HG02840 (cell line): ENCODE data around the gene CASP8.
"Not testable (repeated sequence)": the region's sequence is repeated elsewhere in the genome, so short reads cannot be mapped to it uniquely, and the experiment has no call there.

Experiments
- ATAC-seq: cut with Tn5 transposase; IDR thresholded peaks from one replicate; pipeline ENCODE4 v1.9.1; 2021; ENCODE audit warnings: mild to moderate bottlenecking, moderate library complexity, moderate number of reproducible peaks; ENCODE audit not compliant: unreplicated experiment, low FRiP score

CASP8 gene

DNA sequence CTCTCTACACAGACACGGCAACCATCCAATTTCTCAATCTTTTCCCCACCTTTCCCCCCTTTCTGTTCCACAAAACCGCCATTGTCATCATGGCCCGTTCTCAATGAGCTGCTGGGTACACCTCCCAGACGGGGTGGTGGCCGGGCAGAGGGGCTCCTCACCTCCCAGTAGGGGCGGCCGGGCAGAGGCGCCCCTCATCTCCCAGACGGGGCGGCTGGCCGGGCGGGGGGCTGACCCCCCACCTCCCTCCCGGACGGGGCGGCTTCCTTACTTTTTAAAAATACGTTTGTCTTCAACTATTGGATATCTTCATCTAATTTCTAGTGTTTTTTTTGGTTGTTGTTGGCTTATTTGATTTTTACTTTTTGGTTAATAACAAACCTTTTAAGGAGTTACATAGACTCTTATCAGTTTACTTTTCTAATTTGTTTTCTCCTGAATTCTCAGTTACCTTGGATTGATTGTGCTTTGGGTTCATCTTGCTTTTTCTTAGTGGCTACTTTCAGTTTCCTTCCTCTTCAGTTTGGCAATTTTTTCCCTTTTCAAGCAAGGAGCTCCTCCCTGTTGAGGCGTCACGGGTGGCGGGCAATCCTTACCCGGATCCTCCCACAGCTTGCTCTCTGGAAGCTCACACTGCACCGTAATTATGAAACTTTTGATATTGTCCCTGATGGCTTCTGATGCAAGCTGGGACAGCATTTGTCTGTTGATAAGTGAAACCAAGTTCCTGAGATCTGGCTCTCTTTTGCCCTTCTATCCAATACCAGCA, 21.0 kb upstream of the CASP8 start:
- not testable (repeated sequence) for ATAC-seq

DNA sequence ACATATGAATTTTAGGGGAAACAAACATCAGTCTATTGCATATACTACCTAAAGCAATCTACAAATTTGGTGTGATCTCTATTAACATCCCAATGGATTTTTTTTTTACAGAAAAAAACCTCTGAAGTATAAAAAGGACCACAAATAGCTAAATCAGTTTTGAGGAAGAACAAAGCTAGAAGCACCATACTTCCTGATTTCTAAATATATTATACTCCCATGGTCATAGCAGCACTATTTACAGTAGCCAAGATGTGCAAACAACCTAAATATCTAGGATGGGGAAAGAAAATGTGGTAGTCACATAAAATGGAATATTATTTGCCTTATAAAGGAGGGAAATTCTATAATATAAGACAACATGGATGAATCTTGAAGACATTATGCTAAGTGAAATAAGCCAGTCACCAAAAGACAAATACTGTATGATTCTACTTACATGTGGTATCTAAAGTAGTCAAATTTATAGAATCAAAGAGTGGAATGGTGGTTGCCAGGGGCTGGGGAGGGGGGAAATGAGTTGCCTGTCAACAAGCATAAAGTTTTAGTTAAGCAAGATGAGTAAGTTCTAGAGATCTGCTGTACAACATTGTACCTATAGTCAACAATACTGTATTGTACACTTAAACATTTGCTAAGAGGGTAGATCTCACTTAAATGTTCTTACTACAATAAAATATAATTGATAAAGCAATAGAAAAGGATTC, 17.6 kb upstream of the CASP8 start:
- ATAC-seq: no peak

DNA sequence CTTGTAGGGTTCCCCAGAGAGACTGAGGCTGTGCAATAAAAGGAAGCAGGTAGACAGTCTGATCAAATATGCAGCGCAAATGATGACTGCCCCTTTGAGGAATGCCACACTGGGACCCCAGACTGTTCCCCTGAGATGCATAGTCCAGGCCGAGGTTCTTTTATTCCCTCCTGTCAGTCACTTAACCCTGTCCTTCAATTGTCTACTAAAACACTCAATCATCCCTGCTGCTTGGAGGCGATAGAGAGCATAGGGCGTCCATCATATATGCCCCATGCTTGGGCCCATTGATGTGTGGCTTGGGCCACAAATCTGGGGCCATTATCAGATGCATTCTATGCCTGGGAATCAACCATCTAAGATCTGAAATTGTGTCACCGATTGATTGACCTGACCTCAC, 15.5 kb upstream of the CASP8 start:
- ATAC-seq: no peak

DNA sequence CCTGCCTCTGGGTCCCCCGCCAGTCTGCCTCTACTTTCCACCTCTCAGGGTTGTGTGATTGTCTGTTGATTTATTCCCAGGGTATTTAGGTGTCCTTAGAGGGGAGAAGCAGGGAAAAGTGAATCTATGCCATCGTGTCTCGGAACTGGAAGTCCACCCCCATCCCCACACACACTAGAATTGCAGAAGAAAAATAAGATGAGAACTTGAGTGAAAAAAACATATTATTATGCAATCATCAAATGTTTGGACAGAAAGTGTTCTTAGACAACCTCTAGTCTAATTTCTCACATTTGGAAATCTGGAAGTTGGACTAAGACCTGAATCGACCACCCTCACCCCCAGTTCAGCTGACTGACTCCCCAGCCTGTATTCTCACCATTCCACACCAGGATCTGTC, 14.1 kb upstream of the CASP8 start:
- no peak for ATAC-seq

DNA sequence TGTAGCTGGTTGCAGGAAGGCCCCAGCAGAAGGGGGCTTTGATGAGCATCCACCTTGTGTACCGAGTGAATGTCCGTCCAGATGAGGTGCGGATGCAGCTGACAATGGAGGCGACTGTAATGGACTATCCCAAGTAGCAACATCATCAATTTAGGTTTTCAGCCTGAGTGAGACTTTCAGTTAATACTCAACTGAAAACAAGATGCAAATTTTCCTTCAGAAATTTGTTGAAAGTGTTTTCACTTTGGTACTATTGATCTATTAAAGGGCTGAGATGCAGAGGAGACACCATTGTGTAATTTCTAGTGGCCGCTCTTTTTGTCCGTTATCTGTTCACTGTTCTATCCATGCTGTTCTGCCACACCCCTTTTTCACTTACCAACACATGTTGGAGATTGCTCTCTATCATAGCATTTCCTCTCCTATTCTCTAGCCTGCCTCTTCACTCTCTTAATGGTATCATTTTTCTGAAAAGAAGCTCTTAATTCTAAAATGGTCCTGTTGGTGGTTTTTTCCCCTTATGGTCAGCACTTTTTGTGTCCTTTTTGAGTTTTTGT, 12.0 kb upstream of the CASP8 start:
- ATAC-seq: no peak

DNA sequence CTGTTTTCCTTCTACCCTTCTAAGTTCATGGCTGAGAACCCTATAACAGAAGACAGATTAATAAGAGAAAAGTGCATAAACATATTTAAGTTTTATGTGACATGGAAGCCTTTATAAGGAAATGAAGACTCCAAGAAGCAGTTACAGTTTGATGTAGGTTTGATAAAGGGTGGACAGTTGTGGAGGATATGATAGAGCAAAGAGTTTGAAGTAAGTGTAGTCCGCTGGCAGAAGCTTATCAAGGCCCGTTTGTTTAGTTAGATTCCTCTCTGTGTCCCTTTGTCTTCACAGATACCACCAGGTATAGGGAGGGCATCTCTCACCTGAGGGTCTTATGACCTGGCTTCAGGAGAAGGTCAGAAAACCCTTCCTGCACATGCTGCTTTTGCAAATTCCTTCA, 10.4 kb upstream of the CASP8 start:
- no peak for ATAC-seq

DNA sequence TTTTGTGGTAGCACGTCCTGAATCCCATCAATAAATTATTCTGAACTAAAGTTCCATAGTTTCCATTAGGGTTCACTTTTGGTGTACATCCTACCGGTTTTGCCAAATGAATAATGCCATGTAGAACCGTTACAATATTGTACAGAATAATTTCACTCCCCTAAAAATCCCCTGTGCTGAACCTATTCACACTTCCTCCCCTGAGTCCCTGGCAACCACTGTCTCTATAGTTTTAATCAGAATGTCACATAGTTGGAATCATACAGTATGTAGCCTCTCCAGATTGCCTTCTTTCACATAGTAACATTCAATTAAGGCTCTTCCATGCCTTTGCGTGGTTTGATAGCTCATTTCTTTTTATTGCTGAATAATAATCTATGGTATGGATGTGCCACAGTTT, 9.6 kb upstream of the CASP8 start:
- no peak for ATAC-seq

DNA sequence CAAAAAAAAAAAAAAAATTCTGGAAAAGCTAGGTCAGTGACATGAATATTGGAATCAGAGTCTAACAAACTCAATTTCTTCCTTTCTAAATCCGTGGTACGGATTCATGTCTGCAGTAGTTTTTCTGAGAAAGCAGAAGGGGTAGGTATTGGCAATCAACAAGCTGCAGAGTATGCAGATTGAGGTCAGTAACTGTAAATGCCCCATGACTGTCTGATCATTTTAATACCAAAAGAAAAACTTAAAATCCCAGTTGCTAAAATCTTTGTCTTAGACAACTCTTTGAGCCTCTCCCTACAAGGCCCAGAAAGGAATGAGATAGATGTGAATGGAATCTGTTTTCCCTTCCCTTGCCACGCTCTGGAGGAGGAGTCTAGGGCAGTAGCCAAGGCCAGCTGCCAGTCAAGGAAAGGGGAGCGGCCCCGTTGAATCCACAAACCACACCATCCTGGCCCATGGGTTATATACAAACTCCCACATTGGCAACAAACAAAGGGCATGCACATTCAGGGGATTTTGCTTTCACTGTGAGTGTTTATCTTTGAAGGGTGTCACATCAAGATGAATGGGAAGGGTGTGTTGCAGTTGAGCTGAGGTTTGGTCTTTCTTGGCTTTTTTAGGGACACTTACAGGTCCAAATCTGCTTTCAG, 6.1 kb upstream of the CASP8 start:
- no peak for ATAC-seq

DNA sequence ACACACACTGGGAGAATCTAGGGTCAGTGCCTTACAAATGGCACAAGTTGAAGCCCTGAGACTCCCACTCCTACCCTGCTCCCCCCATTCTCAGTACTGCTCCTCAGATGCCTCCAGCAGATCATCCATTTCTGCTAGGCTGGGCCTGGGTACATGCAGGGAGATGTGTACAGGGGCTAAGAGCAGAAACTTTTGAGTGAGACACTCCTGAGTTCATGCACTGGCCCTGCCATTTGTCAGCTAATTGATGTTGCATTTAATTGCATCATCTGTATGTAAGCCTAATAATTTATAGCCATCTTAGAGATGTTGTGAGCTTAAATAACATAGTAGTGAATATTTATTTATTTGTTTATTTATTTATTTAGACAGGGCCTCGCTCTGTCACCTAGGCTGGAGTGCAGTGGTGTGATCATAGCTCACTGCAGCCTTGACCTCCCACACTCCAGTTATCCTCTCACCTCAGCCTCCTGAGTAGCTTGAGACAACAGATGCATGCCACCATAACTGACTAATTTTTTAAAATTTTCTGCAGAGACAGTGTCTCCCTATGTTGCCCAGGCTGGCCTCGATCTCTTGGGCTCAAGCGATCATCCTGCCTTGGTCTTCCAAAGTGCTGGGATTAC, 4.8 kb upstream of the CASP8 start:
- ATAC-seq: no peak

DNA sequence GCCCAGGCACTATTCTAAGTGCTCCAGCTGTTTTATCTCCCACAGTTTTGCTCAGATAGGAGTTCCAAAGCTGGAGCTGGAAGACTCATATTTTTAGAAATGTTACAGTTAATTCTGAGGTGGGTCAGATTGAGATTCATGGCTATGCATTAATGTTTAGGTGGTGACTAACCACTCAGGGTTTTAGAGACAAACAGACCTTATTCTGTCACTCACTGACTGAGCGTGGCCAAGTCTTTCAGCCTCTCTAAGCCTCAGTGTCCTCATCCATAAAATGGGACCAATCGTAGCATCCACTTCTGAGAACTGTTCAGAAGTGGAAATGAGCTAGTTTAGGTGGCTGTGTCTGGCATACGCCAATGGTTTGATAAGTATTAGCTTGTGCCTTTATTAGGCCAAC, 4.3 kb upstream of the CASP8 start:
- ATAC-seq: no peak

DNA sequence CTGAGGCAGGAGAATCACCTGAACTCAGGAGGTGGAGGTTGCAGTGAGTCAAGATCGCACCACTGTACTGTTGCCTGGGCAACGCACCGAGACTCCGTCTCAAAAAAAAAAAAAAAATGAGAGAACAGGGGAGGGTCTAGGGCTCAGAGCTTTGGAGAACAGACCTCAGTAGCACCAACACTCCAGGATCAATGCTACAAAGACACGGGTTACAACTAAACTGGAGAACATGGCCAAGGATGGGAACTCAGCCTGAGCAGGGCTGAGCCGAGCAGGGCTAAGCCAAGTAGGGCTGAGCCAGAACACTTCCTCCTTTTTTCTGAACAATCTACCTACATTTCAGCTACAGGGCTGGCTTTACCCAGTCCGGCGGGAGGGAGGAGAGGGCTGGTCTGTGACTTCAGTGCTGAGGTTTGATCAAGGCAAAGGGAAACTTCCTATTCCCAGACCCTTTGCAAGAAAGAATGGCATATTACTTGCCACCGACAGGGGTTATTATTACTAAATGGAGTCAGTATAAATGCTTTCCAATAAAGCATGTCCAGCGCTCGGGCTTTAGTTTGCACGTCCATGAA, 2.9 kb upstream of the CASP8 start:
- peak; percentile 51 for ATAC-seq

DNA sequence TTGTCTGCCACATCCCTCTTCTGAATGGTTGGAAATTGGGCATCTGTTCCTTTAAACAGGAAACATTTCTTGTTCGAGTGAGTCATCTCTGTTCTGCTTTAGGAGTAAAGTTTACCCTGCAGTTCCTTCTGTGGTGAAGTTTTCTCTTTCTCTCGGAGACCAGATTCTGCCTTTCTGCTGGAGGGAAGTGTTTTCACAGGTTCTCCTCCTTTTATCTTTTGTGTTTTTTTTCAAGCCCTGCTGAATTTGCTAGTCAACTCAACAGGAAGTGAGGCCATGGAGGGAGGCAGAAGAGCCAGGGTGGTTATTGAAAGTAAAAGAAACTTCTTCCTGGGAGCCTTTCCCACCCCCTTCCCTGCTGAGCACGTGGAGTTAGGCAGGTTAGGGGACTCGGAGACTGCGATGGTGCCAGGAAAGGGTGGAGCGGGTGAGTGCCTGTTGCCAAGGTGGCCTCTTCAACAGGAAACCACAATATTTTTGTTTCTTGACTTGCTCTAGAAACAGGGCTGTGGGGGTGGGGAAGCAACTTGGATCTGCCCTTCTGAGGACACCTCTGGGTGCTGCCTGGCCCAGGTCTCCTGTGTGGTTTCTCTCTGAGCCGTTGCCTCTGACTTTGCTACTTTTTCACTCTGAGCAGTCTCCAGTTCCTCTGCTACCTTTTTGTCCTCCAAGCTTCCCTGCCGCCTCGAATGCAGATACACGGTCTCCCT, 2.2 kb upstream of the CASP8 start:
- peak; percentile 60 for ATAC-seq

DNA sequence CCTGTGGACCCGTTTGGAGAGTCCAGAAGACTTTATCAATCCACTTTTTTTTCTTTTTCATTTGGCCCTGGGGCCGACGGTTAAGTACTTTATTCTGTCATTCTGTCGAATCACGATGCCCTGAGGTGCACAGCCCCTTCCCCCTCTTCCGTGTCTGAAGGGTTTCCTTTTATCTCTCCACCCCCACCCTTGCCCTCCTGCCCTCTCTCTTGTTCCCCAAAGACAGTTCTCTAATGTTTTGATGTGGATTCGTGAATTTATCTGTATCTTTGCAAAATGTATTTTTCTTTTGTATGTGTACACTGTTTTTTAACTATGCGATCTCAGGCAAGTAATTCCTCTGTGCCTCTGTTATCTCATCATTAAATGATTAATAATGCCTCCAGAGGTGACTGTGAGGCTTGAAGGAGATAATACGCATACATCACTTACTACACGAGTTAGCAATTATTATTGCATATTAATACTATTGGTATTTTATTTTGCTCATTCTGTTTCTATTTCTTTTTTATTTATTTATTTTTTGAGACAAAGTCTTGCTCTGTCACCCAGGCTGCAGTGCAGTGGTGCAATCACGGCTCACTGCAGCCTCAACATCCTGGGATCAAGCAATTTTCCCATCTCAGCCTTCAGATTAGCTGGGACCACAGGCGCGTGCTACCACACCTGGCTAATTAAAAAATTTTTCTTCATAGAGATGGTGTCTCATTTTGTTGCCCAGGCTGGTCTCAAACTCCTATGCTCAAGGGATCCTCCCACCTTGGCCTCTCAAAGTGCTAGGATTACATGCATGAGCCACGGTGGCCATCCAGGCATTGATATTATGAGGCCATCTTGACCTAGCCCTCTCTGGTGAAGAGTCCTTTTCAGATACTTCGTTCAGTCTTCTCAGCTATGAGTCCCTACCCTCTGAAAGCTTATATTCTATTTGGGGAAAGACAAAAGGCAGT, 1.4 kb upstream of the CASP8 start:
- ATAC-seq: no peak

DNA sequence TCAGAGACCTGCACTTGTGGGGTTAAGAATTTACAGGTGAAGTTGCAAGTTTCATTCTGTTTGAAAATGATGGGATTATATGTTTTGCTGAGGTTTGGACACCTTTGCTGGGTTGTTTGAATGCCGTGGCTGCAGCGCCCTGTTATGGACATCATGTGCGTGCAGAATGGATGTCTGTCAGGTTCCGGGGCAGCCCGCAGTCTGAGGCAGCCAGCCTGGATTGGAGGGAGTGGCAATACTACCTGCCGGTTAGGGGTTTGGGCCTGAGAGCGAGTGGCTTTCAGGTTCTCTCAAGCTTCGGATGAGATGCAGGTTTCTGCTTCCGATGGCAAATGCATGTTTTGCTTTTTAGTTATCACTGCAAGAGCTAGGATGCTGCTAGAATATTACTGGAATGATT, 1.1 kb downstream of the CASP8 start:
- no peak for ATAC-seq

DNA sequence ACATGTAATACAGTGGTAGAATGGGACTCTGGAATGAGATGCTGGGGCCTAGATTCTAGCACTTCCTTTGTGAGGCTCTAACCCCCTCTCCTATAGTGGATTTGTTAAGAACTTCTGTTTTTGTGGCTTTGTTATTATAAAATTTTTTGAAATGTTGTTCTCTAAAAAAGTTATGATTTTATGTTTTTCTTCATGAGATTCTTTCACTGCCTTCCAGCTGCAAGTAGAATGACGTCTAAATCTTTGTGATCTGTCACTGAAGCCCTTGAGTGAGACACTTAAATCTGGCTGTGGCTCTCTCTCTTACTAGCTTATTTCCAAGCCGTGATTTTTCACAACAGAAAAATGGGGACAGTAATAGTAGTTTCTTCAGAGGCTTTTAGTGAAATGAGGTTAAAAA, 1.6 kb downstream of the CASP8 start:
- no peak for ATAC-seq

DNA sequence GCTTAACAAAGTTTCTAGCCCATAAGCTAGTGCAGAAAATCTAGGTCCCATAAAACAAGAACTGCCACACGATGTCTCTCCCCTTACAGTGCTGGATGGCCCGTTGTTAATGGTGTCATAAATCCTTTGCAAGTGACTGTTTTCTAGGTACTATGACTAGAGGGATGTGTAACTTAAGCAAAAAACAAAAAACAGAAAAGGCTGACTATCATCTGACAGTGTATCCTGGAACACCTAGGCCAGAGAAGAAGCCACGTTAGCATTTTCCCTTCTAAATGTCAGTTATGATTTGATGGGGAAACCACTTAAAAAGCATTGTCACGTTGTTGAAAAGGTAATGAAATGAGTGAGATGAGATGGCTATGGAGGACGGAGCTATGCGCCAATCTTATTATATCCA, 2.4 kb downstream of the CASP8 start:
- no peak for ATAC-seq

DNA sequence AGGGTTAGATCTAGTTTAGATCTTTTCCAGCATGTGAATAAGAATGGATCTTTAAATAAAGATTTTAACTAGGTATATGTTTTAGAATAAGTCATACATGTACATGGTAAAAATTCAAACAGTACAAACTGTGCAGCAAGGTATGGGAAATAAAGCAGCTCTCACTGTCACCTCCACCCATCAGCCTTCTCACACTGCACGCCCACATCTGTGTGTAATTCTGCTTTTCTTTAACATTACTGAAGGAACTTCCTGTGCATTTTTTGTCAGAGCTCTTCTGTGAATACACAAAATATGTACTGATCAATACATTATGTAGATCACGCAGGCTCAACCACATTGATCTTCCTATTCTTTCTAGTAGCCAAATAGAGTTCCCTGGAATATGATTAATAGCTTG, 3.4 kb downstream of the CASP8 start:
- ATAC-seq: no peak

DNA sequence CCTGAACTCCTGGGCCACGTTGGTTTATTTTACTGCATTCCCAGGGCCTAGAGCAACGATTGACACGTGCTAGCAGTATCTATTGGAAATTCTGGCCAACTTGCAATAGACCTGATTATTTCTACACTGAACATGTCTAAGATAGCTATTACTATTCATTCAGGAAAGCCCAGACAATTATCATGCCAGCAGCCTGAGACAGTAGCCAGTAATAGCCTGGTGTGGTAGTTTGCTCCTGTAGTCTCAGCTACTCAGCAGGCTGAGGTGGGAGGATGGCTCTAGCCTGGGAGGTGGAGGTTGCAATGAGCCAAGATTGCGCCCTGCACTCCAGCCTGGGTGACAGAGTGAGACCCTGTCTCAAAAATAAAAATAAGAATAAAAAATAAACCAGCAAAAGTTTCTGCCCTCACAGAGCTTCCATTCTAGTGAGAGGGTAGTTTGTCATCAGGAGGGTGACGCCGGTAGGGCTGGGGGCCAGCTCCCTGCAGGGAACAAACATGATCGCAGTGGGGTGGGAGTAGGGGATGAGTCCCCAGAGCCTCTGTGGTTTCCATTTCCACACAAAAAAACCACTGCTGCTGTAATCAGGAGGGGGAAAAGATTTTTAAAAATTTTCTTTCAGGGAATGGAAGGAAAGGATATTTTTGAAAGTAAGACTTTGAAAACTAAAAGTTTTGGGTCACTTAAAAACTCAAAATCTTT, 4.3 kb downstream of the CASP8 start:
- no peak for ATAC-seq
